GM19193 (cell line): ENCODE measurements around the gene ITGBL1.

Experiments
- POLR2A ChIP-seq: IDR thresholded peaks from 4 replicates; pipeline ENCODE4 v1.6.1; 2011; ENCODE audit not compliant: insufficient read depth, insufficient read length; ENCODE audit errors: extremely low read depth

Gene ITGBL1

GRCh38 chr13:101452519-101453485, at the start of gene ITGBL1:
ITGBL1 (plus strand) TSS chr13:101452675; CDS start chr13:101452834, 159 bp downstream.
- TF ChIP-seq POLR2A = no peak

- TF ChIP-seq POLR2A = no peak
Observed at GRCh38 chr13:101406791-101407190, 45.7 kb upstream of the ITGBL1 start.

DNA sequence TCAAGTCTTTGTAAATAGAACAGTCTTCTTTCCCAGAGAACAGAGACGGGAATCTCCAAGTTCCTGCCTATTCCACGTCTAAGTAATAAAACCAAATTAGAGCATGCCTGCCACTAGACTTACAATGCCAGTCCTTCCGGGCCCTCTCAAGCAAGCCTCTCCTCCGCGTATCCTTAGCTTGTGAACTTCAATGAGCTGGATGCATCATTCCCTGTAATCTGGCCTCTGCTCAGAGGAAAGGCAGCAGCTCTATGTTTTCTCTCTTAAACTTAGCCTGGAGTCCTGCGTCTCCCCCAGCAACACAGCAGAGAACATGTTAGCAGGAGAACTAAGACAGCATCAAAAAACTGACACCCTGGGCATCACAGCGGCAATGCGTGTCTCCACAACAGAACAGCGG, 44.3 kb upstream of the ITGBL1 start:
- no peak for TF ChIP-seq POLR2A

DNA sequence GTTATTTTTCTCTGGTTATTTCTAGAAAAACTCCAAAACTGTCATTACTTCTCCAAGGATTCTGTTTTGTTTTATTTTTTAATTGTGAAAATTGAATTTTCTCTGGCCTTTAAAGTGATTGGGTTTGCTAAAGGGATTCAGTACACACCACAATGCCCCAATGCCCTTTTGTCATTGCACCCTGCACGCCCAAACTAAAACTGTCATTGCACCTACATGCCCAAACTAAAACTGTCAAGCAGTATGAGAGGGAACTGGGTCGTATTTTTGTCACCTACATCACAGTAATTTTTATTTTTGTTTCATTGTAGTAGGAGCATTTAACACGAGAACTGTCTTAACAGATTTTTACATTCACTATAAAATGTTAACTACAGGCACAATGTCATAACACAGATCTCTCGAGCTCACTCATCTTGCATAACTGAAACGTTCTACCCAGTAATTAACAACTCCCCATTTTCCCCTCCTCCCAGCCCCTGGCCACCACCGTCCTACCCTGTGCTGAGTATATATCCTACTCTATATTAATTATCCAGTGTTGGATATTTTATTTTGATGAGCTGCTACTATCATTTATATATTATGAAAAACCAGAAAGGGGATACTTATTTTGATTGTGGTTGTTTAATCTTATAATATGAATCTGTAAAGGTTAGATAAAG, 43.4 kb upstream of the ITGBL1 start:
- TF ChIP-seq POLR2A = no peak

GRCh38 chr13:101412076-101412475, 40.4 kb upstream of the ITGBL1 start:
- no peak for TF ChIP-seq POLR2A

- no peak for TF ChIP-seq POLR2A
Observed at GRCh38 chr13:101415358-101416174, 36.9 kb upstream of the ITGBL1 start.

GRCh38 chr13:101416181-101417042, 36.1 kb upstream of the ITGBL1 start, which contains the start of gene NALCN:
NALCN (minus strand) TSS chr13:101416508; CDS start chr13:101399126, 17,382 bp downstream.
- TF ChIP-seq POLR2A = no peak

DNA sequence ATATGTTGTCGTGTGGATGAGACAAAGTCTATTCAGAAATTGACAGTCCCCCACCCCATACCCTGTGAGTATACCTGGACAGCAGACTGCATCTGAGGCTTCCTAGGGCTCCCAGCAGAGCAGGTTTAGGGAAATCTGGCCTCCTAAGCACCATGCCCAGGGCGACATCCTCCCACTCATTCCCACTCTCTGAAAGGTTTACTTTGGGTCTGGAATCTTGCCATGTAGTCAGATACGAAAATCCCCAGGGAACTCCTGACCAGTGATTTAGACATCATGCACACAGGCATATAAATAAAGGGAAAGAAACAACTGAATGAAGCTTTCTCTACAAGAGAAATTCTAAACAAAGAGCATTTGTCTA, 35.5 kb upstream of the ITGBL1 start:
- no peak for TF ChIP-seq POLR2A

GRCh38 chr13:101417501-101417900, 35.0 kb upstream of the ITGBL1 start:
- TF ChIP-seq POLR2A = no peak

DNA sequence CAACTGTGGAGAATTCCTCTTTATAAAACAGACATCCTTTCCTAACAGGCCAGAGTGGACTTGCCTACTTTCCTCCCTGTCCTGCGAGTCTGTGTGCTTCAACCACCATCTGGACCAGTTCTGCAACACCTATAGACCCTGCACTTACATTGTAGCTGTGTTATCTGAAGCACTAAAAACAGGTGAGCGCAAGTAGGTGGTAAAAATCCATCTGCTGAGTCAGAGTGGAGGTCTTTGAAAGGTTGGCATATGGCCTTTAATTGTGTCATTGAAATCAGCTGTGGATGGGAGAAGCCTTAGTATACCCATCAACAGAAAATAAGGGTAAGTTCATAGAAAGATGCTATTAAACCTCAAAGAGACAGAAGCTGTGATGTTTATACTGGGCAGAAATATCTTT, 28.6 kb upstream of the ITGBL1 start:
- TF ChIP-seq POLR2A = no peak

DNA sequence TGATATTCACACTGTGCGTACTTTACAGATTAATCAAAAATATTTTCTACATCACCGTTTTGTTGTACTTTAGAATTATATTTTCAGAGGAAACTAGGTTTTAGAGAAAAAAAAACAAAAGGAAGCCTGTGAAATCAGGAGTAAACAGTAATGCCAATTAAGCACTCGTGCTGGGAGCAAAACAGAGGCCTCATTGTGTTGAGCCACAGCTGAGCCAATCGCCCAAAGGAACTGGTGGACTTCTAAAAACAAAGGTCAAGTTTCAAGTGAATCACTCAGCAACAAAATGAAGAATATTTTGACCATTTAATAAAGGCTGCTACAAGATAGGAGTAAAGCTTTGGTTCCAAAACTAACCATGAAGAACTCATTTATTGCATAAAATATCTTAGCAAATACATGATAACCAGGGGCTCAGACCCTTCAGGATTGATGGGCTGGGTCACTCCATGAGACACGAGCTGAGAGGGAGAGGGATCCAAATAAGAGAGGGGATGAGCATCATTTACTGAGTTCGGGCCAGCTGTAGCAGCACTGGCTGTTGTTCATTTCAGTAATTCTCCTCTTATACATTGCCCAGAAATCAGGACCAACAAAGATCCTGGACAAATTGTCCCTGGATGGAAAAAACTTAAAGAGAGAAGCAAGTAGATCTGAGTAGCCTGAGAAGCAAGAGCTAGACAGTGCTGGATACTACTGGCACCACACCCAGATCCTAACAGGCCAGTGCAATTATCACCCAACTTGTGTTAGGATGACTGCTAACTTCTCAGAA, 27.9 kb upstream of the ITGBL1 start:
- TF ChIP-seq POLR2A = no peak

DNA sequence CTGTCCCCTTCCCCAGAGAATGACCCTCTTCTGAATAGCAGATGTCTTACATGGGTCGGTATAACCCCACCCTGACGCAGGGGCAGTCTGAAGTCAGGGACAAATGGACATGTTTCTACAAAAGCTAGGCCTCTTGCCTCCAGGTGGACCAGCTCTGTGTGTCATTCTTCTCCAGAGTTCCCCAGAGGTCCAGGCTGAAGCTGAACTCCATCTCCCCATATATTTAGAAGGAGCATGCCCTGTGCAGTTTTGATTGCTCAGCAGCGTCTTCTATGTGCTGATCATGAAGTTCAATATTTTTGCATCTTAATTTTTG, 27.4 kb upstream of the ITGBL1 start:
- TF ChIP-seq POLR2A = no peak

DNA sequence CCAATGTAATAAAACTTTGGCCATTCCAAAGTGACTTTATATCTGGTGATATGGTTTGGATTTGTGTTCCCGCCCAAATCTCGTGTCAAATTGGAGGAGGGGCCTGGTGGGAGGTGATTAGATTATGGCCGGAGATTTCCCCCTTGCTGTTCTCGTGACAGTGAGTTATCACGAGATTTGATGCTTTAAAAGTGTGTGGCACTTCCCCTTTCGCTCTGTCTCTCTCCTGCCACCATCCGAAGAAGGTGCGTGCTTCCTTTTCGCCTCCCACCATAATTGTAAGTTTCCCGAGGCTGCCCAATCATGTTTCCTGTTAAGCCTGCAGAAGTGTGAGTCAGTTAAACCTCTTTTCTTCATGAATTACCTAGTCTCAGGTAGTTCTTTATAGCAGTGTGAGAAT, 26.9 kb upstream of the ITGBL1 start:
- no peak for TF ChIP-seq POLR2A
